GM21360 (cell line): ENCODE data around the gene CCDC59.
"Not testable (repeated sequence)": the region's sequence is repeated elsewhere in the genome, so short reads cannot be mapped to it uniquely, and the experiment has no call there.

Experiments
- ATAC-seq: cut with Tn5 transposase; IDR thresholded peaks from one replicate; pipeline ENCODE4 v1.9.1; 2021; ENCODE audit warnings: mild to moderate bottlenecking, moderate library complexity; ENCODE audit not compliant: unreplicated experiment

Gene CCDC59, protein sequence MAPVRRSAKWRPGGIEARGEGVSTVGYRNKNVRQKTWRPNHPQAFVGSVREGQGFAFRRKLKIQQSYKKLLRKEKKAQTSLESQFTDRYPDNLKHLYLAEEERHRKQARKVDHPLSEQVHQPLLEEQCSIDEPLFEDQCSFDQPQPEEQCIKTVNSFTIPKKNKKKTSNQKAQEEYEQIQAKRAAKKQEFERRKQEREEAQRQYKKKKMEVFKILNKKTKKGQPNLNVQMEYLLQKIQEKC

DNA sequence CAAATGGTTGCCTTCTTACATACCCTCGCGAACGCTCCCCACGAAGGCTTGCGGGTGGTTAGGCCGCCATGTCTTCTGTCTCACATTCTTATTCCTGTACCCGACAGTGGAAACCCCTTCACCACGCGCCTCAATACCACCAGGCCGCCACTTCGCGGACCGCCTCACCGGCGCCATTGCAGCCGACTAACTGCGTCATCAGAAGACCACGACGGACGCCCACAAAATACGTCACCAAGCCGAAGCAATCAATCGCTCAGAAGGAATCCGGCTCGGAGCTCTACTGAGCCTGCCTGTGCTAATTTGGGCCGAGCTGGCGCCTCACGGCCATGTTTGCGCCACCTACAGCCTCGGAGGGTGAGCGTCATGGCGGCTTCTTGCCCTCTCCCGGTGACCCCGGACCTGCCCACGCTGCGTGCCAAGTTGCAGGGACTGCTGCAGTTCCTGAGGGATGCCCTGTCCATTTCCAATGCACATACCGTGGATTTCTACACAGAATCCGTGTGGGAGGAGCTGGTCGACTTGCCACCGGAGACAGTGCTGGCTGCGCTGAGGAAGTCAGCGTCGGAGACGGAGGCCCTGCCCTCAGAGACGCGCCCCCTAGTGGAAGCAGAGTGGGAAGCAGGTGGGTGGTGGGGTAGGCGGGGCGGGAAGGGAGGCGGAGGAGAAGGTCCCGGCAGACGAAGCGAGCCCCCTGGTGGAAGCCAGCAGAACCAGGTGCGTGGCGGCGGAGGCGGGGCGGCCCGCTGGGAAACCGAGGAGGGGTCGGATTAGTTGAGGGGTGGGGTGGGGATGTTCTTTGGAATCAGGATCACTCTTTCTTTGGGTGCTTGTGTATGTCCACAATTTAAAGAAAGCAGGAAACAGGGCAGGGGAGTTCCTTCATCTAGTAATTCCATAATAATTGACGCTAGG is at the start of gene CCDC59, which contains the start of gene METTL25:
Gene CCDC59, minus strand, starts transcription at position 188 of the 915 bp plus-strand sequence. Its CDS starts 11 bp downstream, at position 177.
Gene METTL25, plus strand, starts transcription at position 330 of the 915 bp plus-strand sequence. Its CDS starts 37 bp downstream, at position 367.
- ATAC-seq, result peak; percentile 93

DNA sequence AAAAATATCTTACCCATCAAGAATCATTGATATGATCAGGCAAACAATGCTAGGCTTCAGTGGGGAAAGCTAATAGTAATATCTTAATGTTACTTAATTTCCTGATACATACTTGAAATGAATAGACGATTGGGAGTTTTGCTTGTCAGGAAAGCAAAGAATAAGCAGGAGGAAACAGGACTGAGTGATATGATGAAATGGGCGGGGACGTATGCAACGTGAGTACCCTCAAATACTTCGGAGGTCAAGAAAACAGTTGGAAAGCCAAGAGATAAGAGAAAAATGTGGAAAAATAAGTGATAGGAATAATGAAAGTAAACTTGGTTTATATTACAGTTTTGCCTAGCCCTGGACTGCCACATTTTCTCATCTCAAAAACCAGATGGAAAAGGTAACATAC is 49.3 kb upstream of the CCDC59 start:
- ATAC-seq, result no peak

DNA sequence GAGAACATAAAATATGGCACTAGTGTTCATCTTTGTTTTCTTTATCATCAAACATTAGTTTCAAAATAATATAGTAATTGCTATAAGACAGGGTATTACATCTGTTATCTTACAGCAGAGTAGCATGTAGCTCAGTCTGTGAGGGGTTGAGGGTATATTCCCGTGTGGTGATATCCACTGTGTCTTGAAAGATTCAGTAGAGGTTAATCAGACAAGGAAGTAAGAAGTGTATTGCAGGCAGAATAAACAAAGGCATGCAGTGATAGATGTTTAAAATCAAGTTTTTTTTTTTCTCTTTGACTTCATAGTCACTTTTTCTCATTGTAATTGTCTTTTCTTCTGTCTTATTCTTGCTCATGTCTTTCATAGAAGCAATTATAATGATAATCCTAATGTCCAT is 48.5 kb upstream of the CCDC59 start:
- no peak for ATAC-seq

DNA sequence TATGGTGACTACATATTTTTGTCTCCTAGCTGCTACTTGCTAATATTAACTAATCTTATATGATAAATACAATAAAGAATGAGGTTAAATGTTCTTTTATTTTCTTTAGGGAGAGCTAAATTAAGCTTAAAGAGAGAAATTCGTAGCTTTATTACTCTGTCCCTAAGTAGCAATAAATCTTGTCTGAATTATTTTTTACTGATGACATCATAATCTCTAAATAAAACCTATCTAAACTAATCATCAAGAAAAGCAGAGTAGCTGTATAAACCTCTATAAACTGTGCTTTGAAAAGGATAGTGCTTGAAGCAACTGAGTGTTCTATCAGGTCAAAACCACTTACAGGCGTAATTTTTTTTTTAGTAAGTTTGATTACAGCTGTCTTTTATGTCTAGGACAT is 42.6 kb upstream of the CCDC59 start:
- no peak for ATAC-seq

DNA sequence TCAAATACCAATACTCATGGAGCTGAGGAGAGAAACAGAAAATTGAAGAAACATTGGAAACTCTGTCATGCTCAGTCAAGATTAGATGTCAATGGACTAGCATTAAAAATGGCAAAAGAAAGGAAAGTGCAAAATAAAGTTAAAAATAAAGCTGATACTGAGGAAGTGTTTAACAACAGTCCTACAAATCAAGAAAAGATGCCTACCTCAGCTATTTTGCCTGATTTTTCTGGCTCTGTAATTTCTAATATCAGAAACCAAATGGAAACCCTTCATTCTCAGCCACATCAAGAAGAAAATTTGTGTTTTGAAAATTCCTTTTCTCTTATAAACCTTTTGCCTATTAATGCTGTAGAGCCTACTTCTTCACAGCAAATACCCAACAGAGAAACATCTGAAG is 40.7 kb upstream of the CCDC59 start:
- no peak for ATAC-seq

DNA sequence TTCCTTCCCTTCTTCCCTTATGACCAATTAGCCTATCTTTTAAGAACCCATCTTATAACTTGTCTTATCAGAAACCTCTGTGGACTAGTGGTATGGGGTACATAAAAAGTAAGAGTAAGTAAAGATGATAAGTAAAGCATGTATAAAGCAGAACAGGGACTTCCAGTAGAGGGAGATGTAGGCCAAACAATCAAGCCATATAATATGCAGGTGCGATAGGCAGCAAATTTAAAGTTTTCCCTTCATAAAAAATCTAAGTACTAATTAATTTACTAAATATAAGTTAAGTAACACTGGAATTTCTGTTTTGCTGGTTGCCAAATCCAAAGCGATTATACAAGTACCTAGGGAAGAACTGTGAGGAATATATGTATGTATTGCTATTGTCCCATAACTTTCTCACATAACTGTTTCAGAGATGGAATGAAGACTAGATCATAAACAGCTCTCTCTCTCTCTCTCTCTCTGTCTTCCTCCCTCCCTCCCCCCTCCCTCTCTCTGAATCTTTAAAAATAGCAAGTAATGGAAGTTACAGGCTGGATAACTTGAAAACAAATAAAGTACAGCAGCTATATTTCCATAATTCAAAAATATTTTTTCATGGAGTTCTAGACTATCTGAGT is 25.9 kb upstream of the CCDC59 start:
- peak; percentile 72 for ATAC-seq

DNA sequence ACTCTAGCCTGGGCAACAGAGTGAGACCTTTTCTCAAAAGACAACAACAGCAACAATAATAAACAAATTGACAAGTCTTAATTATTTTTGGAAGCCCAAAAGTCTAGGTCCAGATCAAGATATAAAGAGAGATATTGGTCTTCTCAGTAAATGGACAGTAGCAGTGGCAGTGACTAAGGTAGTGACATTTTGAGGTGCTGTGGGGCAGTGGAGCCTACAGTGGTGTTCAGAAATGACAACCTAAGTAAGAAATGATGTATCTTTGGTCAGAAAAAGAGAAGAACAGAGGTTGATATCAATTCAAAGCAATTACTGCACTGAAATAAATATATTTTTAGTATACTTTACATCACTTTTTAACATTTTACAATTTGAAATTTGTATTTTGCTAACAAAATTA is 20.8 kb upstream of the CCDC59 start:
- ATAC-seq, result no peak

DNA sequence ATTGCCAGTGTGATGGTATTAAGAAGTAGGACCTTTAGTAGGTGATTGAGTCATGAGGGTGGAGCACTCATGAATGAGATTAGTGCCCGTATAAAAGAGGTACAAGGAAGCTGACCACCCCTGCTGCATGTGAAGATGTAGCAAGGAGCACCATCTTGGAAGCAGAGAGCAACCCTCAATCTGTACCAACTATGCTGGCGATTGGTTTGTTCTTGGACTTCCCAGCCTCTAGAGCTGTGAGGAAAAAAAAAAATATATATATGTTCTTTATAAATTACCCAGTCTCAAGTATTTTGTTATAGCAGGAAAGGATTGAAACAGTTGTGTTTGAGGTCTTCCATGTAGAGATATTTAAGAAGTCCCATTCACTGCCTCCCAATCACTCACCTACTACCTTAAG is 17.0 kb upstream of the CCDC59 start:
- ATAC-seq, result no peak

DNA sequence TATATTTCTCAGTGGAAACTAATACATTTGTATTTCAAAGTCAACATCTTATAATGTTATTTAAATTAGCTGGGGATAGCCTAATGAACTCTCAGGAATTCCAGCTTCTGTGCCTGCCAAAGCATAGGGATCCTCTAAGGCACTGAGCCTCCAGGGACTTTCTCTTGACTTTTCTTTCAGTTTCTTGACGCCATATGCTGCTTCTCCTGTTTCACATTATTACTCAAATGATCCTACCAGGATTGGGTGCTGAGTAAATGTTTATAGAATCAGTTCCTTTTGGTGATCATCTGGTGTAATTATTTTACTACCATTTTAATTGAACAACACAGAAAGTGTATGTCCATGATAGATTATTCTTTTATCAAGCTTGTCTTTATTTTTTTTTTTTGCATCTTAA is 8.0 kb upstream of the CCDC59 start:
- peak; percentile 50 for ATAC-seq

DNA sequence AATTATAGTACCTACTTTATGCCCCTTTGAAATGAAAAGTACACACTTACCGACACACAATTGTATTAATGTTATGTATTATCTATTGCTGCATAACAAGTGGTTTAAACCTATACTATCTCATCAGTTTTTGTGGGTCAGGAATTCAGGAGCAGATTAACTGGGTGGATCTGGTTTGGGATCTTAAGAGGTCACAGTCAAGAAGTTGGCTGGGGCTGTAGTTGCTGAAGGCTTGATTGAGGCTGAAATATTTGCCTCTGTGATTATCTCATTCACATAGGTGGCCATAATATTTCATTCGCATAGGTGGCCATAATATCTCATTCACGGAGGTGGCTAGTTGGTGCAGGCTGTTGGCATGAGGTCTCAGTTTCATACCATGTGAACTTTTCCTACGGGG is 5.8 kb upstream of the CCDC59 start:
- ATAC-seq, result no peak

DNA sequence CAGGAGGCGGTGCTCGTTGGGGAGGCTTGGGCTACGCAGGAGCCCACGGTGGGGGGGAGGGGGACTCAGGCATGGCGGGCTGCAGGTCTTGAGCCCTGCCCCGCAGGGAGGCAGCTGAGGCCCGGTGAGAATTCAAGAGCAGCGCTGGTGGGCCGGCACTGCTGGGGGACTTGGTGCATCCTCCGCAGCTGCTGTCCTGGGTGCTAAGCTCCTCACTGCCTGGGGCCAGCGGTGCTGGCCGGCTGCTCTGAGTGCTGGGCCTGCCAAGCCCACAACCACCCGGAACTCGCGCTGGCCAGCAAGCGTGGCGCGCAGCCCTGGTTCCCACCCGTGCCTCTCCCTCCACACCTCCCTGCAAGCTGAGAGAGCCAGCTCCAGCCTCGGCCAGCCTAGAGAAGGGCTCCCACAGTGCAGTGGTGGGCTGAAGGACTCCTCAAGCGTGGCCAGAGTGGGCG is 3.3 kb upstream of the CCDC59 start:
- no peak for ATAC-seq

DNA sequence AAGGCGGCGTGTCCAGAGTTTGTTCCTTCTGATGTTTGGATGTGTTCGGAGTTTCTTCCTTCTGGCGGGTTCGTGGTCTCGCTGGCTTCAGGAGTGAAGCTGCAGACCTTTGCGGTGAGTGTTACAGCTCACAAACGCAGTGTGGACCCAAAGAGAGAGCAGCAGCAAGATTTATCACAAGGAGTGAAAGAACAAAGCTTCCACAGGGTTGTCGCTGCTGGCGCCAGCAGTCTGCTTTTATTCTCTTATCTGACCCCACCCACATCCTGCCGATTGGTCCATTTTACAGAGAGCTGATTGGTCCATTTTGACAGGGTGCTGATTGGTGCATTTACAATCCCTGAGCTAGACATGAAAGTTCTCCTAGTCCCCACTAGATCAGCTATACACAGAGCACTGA is 2.6 kb upstream of the CCDC59 start:
- ATAC-seq, result not testable (repeated sequence)

DNA sequence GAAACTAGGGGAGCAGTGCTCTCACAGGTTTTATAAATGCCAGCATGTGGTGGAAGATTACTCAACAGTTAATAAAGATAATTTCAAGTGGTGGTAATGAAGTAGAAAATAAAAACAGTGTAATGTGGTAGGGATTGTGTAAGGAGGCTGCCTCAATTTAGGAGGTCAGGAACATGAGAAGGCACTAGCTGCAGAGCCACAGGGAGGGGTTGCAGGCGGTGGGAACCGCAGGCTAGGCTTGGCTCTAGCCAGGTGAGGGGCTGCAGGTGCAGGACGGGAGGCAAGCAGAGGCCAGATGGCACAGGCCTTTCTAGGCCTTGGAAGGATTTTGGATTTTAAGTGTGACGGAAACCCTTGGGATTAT is 910 bp upstream of the CCDC59 start:
- ATAC-seq, result peak; percentile 20

DNA sequence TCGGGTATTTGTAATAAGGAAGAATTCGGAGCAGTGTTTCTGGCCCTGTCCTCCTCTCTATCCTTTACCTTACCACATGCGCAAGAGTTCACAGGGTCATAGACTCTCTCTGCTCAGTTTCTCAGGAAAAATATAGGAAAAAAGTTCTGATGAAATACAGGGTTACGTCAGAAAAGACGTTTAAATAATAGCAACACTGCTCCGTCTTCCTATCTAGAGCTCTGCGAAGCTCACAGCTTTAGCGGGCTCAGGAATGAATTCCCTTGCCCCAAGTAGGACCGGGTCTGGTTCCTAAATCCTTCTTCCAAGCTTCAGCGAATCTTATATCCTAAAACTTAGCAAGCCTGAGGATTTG is 365 bp downstream of the CCDC59 start:
- ATAC-seq, result no peak

DNA sequence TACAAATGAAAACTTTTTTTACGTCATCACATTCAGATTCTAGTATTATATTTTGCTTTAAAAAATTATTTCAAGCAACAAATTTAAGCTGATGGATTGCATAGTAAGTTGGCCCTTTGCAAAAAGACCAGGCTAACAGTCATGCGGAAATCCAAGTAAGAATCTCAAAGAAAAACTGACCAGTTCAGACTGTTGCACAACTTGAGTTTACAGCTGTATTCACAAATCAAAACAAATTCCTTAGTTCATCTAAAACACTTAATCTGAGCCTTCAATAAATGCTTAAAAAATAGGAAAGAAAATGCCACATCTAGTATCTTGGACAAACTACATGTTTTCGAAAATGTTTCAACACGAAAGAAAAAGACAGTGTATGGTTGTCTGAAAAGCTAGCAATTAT is 847 bp downstream of the CCDC59 start:
- no peak for ATAC-seq

DNA sequence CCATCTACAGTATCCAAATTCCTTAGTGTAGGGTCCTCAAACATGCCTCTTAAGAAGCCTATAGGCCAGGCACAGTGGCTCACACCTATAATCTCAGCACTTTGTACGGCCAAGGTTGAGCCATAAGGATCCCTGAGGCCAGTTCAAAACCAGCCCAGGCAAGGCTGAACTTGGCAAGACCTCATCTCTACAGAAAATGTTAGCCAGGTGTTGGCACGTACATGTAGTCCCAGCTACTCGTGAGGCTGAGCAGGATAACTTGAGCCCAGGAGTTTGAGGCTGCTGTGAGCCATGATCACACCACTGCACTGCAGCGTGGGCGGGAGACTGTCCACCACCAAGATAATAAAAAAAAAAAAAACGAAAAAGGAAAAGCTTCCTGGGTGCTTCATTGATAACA is 6.8 kb downstream of the CCDC59 start:
- ATAC-seq, result no peak

DNA sequence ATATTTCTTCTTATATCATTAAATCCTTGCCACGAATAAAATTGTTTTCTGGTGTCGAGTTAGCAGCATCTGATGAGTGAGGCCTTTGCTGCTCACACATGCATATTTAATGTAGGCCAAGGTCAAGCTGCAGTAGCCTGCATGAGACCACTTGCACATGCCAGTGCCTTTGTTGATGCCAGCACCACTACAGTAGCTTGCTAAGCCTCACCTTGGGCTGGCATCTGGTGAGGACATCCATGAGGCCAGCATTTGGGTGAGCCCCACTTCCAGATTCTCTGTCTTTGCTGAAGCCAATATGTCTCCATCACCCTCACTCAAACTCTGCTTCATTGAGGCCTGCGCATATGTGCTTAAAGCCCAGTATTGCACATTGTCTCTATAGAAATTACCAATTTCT is 8.0 kb downstream of the CCDC59 start:
- no peak for ATAC-seq

DNA sequence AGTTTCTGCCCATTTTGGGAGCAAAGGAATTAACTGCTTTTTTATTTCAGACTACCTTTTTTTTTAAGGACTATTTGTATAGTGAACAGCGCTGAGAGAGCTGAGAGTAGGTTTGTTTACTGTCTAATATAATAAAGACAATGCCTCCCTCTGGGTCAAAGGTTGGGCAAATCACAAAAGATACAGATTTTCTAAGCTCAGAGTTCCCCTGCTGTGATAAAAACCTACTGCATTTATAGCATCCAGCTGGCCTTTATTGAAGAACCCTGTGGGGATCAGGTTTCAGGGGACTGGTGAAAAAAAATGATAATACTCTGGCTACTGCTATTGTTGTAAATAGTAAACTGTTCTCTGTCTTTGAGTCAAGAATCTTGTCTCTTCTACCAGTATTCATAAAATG is 28.7 kb downstream of the CCDC59 start:
- ATAC-seq, result no peak

DNA sequence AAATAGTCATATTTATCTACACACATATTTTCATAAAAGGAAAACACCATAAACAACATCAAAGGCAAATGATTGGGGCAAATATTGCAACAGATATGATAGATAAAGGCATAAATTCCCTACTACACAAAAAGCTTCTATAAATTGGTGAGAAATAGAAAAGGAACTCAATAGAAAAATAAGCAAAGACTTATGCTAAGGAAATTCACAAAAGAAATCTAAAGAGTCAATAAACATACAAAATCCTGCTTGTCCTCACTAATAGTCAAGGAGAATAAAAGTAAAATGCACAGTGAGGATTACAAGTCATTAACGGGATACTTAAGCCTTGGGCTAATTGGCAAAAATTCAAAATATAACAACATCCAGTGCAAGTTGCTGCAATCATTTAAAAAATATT is 30.3 kb downstream of the CCDC59 start:
- no peak for ATAC-seq

DNA sequence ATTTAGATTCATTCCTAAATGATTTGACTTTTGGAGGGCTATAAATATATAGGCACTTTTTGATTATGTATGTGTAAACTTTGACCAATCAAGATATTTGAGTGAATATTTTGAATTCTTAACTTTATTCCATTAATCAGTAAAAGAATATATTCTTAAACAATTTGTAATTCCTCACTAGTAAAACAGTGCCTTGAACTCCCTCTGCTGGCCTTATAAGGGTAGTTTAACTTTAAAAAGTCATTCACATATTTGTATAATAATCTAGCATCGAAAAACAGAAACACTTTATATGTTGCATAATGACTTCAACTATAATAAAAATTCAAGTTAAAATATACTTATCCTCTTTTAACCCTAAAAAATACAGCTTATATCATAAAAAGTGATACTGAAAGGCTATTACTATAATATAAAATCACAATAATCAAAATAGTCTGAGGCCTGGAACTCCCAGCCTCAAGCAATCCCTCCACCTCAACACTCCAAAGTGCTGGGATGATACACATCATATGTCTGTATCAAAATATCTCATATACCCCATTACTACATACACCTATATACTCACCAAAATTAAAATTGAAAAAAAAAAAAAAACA is 31.2 kb downstream of the CCDC59 start:
- peak; percentile 62 for ATAC-seq

DNA sequence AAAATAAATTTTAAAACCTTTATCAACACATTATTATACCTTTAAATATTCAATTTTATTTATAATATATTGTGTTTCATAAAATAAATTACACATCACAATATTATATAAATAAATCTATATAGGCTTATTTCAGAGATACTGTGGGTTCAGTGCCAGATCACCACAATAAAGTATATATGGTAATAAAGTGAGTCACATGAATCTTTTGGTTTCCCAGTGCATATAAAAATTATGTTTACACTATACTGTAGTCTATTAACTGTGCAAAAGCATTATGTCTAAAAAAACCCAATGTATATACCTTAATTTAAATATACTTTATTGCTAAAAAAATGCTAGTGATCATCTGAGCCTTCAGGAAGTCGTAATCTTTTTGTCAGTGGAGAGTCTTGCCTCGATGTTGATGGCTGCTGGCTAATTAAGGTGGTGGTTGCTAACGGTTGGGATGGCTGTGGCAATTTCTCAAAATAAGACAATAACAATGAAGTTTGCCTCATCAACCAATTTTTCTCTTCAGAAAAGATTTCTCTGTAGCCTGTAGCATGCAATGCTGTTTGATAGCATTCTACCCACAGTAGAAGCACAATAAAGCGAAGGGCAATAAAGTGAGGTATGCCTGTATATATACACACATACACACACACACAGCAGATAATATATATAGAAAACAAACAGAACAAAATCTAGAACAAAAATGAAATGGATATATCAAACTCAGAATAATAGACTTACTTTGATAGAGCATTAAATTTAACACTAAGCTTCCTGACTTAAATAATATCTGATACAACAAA is 32.4 kb downstream of the CCDC59 start:
- ATAC-seq, result no peak
